ENCODE data around the gene OLFM1.

The OLFM1 gene

DNA sequence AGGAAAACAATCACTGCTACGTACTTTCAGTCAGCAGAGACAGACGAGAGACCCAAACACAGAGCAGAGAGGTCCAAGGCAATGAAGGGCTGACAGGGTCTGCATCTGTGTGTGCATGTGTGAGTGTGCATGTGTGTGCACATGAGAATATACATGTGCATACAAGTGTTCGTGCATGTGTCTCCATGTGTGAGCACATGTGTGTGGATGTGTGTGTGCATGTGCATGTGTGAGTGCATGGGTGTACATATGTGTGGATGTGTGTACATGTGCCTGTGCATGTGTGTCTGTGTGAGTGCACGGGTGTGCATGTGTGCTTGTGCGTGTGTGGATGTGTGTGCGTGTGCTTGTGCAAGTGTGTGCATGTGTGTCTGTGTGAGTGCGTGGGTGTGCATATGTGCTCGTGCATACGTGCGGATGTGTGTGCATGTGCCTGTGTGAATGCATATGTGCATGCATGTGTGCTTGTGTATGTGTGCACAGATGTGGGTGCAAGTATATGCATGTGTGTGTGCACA is 82.3 kb downstream of the OLFM1 start:
- no peak for TF ChIP-seq FOXP2 (optimal IDR thresholded peaks at IDR 0.05; ENCODE audit: borderline replicate concordance, extremely low read depth, extremely low read length, insufficient read depth)
- TF ChIP-seq SIN3A (IDR thresholded peaks at IDR 0.05; ENCODE audit: borderline replicate concordance, insufficient read depth, low read length): no peak
- no peak for TF ChIP-seq POLR2AphosphoS5 (IDR thresholded peaks at IDR 0.05; ENCODE audit: low read depth, low read length)
- no peak for TF ChIP-seq TAF1 (IDR thresholded peaks at IDR 0.05; ENCODE audit: borderline replicate concordance, insufficient read depth, low read length)
- TF ChIP-seq, protein P1, sequence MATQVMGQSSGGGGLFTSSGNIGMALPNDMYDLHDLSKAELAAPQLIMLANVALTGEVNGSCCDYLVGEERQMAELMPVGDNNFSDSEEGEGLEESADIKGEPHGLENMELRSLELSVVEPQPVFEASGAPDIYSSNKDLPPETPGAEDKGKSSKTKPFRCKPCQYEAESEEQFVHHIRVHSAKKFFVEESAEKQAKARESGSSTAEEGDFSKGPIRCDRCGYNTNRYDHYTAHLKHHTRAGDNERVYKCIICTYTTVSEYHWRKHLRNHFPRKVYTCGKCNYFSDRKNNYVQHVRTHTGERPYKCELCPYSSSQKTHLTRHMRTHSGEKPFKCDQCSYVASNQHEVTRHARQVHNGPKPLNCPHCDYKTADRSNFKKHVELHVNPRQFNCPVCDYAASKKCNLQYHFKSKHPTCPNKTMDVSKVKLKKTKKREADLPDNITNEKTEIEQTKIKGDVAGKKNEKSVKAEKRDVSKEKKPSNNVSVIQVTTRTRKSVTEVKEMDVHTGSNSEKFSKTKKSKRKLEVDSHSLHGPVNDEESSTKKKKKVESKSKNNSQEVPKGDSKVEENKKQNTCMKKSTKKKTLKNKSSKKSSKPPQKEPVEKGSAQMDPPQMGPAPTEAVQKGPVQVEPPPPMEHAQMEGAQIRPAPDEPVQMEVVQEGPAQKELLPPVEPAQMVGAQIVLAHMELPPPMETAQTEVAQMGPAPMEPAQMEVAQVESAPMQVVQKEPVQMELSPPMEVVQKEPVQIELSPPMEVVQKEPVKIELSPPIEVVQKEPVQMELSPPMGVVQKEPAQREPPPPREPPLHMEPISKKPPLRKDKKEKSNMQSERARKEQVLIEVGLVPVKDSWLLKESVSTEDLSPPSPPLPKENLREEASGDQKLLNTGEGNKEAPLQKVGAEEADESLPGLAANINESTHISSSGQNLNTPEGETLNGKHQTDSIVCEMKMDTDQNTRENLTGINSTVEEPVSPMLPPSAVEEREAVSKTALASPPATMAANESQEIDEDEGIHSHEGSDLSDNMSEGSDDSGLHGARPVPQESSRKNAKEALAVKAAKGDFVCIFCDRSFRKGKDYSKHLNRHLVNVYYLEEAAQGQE (IDR thresholded peaks at IDR 0.05; ENCODE audit: insufficient read depth in 1 of 2, low read depth in 2 of 2, low read length in 2 of 2): no peak

DNA sequence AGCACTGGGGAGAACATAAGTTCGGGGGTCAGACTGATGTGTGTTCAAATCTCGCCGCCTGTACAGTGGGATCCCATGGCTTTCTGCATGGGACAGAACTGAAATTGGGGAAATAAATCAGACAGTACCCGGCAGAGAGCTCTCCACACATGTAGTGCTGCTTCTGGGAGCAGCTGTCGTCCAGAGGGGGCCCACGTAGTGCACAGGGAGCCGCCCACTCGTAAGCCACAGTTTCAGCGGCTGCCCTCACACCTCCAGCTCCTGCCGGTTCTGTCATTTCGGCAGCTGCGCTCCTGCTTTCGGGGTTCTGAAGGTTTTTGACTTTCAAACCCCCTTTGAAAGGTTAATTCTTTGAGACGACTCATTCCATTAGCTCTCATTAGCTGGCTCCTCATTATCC is 83.1 kb downstream of the OLFM1 start:
- no peak for TF ChIP-seq TAF1 (IDR thresholded peaks at IDR 0.05; ENCODE audit: borderline replicate concordance, insufficient read depth, low read length)
- TF ChIP-seq, protein P1 (IDR thresholded peaks at IDR 0.05; ENCODE audit: insufficient read depth in 1 of 2, low read depth in 2 of 2, low read length in 2 of 2): no peak
- TF ChIP-seq FOXP2 (optimal IDR thresholded peaks at IDR 0.05; ENCODE audit: borderline replicate concordance, extremely low read depth, extremely low read length, insufficient read depth): no peak
- no peak for TF ChIP-seq POLR2AphosphoS5 (IDR thresholded peaks at IDR 0.05; ENCODE audit: low read depth, low read length)
- TF ChIP-seq SIN3A (IDR thresholded peaks at IDR 0.05; ENCODE audit: borderline replicate concordance, insufficient read depth, low read length): no peak

Measured in PFSK-1 (cell line).